ENCODE data around the gene TBC1D30.
A peak's percentile ranks its signal among the peaks of the same experiment; 100 is the strongest.
"Not testable (repeated sequence)": the region's sequence is repeated elsewhere in the genome, so short reads cannot be mapped to it uniquely, and the experiment has no call there.

The TBC1D30 gene

DNA sequence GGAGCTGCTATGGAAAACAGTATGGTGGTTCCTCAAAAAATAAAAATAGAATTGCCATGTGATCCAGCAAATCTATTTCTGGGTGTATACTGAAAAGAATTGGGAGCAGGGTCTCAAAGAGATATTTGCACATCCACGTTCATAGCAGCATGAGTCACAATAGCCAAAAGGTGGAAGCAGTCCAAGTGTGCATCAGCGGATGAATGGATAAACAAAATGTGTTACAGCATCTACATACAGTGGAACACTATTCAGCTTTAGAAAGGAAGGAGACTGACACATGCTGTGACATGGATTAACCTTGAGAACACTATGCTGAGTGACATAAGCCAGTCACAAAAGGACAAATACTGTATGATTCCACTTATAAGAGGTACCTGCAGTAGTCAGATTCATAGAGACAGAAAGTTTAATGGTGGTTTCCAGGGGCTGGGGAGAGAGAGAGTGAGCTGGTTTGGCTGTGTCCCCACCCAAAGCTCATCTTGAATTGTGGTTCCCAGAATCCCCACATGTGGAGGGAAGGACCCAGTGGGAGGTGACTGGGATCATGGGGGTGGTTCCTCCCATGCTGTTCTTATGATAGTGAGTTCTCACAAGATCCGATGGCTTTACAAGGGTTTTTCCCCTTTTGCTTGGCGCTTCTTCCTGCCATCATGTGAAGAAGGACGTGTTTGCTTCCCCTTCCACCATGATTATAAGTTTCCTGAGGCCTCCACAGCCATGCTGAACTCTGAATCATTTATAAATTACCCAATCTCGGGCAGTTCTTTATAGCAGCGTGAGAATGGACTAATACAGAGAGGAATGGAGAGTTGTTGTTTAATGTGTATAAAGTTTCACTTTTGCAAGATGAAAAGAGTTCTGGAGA lies 17.6 kb upstream of the TBC1D30 start:
- DNase-seq, result no peak

DNA sequence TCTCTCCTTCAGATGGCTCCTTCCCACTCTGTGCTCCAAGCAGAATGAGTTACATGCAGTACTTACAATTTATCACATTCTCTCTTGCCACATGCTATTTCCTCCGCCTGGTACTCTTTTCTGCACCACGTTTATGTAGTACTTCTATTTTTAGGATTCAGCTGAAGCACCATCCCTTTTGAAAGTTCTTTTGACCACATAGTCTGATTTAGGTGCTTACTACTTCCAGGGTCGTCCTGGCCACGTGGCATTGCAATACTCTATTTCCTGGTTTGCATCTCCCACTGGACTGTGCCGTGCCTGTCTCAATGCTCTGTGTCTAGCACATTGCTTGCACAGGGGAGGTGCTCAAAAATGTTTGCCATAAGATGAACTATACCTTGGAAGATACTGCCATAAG lies 16.3 kb upstream of the TBC1D30 start:
- DNase-seq, result no peak

DNA sequence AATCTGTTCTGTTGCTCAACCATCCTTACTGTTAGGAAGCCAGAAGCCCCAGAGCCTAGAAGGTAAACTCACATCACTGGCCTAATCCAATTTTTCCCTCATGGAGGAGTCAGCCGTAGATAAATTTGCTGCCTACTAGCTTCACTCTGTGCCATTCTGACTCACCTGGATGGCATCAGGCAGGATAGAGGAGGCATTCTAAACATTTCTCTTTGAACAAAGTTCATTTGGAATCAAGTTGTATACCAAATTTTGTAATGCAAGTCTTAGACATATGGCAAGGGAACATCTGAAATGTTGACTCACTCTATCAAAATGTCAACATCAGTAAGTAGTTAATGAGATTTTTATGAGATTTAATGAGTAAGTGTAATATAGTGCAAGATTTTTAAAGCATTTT lies 13.6 kb upstream of the TBC1D30 start:
- no peak for DNase-seq

DNA sequence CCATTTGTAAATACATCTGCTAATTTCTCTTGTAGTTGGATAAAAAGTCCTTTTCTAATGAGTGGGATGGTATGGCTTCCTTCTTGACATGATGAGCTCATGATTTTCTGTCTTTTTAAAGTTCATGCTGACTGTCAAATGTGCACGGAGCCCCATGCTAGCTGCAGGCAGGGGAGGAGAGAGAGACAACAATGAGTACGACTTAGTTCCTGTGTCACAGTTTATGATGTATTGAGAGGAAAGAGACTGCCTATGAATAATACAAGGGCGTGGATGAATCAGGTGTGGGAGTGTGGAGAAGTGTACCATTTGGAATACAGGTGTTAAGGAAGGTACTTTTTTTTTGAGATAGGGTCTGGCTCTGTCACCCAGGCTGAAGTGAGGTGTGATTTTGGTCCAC lies 10.7 kb upstream of the TBC1D30 start:
- DNase-seq, result no peak

DNA sequence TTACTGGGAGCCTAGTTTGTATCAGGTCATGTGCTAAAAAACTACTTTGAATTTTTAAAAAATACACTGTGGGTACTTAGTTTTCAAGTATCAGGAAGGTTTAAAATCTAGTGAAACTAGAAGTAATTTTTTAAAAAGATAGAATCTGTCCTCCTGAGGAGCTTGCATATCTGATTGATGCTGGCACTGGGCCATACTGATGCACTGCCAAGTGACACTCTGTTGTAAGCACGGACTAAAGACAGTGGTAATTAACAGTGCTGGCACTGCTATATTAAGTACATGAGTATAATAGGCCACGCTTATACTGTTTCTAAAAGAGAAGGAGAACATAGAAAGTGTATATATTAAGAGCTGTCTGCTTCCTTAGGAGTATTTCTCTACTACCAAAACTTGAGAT lies 10.0 kb upstream of the TBC1D30 start:
- no peak for DNase-seq

DNA sequence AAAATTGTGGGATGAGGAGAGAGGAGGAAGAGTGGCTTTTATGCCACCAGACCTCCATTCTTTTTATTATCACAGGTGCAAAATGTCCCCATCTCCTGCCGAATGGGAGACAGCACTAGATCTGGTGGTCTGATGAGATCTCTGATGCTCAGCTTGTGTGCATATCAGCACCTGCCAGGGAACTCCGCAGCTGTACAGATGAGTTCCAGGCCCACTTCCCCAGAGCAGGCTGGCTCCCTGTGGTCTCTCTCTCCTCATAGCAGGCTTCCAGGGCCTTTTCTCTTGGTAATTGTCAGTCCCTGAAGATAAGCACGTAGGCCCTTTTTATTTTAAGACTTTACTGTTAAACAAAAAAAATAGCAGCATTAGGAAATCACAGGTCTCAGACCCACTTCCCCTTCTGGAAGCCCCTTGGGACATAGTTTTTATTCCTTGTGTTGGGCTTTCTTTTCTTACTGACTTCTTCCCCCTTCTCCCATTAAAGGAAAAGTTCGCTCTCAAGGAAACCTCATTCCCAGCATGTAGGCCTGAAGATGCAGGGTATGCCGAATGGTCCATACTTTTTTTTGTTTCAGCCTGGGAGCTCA lies 4.5 kb upstream of the TBC1D30 start:
- no peak for DNase-seq

DNA sequence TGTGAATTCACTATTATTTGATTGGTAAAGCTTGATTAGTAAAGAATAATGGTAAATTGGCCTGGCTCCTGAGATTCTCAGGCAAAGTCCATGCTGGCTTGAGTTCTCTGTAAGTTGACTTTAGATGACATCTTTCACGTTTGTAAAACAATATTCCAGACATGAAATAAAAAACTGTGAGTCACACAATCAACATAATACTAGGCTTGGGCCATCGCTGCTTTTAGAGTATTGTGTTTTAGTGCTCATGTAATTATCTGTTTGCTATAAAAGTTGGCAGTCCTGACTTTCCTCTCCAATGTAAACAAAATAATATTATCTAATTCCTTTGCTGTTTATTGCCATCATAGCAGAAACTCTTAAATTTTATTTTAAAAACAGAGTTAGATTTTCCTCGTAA lies 3.9 kb upstream of the TBC1D30 start:
- DNase-seq, result no peak

DNA sequence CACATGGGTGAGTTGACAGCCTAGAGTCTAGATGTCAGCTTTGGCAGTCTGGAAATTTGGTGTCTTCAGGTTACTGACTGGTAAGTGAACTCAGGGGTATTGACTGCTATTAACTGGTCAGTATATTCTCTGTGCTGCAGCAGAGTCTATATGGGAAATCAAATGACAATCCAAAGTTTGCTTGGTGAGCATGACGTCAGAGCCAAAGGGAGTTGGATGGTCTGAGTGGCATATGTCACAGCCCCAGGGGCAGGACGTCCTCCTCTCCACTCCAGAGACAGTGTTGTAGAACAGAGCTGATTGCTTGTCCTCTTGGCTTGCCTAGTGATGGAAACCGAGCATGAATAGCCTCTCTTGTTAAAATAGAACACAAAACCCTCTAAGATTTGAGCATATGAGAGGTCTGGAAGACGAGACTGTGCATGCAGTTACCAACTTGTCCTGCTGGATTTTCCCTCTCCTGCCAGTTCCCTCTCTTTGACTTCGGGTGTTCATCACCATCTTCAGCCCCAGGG lies 3.3 kb upstream of the TBC1D30 start:
- DNase-seq, result no peak

DNA sequence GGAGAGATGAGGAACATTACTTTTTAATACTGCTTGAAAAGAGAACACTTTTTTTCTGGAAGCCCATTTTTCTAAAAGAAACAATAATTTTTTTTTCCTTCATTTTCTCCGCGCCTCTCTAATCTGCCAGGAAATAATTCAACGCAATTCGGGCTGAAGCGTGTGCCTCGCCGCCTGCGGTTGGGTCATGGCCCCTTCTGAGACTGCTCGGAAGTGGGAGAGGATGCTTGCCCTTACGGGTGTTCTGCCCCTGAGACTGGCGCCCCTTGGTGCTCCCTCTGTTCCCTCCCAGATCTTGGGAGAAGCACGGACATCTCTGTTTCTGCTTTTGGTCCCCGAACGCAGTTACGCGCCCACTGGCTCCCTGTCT lies 332 bp upstream of the TBC1D30 start:
- DNase-seq, result no peak

DNA sequence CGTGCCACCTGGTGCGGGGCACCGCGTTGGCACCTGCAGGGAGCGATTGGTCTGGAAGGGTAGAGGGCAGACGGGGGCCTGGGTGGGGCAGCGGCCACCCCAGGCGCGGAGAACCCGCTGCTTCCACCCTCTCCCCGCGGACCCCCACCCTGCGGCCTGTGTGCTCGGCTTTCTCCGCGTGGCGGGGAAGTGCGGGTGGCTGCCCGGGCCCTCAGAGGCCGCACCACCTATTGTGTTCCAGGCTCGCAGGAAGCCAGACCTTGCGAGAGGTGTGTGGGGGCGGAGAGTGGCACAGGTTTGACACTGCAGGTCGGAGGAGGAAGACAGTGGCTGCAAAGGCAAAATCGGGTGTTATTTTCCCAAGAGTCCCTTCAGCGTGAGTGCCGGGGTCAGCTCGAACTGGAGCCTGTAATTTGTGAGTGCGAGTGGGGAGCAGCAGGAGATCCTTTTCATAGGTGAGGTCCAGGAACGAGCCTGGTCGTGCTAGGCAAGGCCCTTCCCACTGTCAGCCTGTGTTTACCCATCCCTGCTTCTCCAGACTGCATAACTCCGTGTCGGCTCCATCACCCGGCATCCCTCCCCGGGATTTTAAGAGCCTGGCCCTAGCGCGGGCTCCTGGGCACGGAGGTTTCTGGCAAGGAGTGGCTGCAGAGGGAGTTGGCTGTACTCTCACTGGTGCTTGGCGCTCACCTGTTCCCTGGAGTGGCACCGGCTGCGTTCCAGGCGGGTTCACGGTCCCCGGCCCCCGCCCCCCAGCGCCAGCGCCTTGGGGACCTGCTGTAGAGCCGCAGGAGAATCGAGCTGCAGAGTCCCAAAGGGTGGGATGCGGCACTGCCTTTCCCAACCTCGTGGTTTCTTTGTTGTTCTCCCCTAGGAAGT lies 935 bp downstream of the TBC1D30 start:
- DNase-seq, result peak; percentile 30

DNA sequence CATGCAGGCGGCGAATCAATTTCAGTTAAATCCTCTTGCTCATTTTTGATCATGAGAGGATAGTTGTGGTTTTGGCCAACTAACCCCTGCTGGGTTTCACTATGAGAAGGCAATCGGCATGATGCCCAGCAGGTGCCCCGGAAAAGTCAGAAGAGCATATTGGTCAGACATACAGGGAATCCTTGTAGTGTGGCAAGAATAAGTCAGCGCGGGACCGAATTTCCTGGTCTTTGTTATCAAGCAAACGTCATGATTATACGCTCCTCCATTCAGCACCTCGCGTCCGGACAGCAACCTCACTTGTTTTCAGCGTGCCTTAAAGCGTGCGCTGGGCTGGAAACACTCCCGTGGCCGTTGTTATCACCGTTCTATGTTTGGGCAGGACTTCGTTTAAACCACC lies 1.8 kb downstream of the TBC1D30 start:
- peak; percentile 31 for DNase-seq

DNA sequence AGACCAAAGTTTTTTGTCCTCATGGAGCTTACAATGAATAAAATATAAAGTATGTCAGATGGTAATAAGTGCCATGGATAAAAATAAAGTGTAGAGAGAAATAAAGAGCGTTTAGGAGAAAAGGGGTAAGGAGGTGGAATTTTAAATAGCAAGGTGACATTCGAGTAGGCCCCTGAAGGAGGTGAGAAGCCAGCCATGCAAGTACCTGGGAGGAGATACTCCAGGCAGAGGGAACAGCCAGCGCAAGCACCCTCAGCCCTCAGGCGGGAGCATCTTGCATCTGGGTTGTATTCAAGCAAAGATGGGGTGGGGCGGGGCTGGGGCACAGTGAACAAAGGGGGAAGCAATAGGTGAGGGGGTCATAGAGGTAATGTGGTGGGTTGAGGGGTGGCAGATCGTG lies 4.3 kb downstream of the TBC1D30 start:
- no peak for DNase-seq

DNA sequence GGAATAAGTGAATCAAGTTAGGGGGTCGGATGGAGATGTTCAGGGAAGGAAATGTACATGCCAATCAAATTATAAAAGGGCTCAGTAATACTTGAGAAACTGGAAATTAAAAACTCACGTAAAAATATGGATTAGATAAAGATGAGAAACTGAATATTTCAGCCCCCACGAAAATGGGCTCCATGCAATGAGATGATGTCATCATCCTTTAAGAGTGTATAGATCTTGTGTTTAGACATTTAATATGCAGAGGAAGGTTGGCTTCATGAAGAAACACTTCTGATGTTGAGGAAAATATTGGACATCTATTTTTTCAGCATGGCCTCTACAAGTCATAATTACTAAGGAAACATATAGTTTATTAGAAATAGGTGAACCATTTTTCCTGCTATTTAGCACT lies 9.5 kb downstream of the TBC1D30 start:
- DNase-seq, result no peak

DNA sequence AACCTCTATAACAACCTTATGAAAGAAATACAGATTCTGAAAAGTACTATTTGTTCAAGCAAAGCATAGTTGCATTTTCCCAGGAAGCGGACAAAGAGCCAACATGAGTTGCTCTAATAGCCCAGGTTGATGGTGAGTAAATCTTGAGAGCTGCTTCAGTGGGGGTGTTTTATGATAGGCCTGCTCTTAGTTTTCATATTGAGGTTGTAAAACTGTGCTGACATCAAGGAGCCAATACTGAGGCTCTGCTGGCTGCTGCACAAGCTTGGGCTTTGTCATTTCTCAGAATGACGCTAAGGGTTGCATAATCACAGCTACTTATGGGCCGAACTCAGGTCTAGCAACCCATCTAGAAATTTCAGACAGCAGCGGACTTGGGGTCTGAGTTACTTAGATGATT lies 11.5 kb downstream of the TBC1D30 start:
- DNase-seq, result no peak

DNA sequence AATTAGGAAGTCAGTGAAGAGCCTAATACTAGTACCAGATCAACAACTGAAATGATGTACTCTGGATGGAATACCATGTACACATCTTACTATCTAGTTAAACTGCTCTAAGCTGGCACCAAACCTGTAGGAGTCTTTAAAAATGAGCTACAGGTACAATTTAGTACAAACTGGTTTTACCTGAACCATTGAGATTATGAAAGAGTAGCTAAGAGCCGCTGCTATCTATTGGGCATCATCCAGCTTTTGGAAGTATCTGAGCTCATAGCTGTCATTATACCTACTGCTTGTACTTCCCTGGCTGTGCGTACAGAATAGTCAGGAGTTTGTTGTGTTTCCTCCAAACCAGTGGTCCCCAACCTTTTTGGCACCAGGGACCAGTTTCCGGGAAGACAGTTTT lies 12.4 kb downstream of the TBC1D30 start:
- DNase-seq, result no peak

DNA sequence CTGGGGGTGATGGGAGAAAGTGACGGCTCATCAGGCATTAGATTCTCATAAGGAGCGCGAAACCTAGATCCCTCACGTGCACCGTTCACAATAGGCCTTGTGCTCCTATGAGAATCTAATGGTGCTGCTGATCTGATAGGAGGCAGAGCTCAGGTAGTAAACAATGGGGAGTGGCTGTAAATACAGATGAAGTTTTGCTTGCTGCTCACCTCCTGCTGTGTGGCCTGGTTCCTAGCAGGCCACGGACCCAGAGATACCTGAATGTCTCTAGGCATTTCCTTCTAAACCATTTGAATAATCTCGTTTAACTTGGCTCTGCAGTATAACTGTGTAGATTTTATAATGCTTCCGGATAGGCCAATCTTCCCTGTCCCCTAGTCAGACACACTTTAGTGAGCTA lies 13.0 kb downstream of the TBC1D30 start:
- no peak for DNase-seq

DNA sequence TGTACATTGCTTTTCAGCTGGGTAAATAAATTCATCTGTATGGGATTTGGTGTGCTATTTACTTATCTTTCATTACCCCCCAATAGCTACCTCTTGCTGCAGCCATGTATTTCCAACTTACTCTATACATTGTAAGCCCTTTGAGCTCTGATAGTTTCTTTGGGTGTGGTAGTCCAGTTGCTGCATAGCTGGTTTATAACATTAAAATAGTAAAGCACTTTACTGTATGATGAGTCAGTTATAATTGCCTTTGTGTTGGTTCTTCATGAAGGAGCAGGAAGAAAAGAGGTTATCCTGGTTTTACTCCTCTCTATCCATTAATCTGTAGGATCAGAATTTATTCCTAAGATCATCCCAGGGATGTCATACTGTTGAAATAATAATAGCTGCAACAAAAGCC lies 15.7 kb downstream of the TBC1D30 start:
- no peak for DNase-seq

DNA sequence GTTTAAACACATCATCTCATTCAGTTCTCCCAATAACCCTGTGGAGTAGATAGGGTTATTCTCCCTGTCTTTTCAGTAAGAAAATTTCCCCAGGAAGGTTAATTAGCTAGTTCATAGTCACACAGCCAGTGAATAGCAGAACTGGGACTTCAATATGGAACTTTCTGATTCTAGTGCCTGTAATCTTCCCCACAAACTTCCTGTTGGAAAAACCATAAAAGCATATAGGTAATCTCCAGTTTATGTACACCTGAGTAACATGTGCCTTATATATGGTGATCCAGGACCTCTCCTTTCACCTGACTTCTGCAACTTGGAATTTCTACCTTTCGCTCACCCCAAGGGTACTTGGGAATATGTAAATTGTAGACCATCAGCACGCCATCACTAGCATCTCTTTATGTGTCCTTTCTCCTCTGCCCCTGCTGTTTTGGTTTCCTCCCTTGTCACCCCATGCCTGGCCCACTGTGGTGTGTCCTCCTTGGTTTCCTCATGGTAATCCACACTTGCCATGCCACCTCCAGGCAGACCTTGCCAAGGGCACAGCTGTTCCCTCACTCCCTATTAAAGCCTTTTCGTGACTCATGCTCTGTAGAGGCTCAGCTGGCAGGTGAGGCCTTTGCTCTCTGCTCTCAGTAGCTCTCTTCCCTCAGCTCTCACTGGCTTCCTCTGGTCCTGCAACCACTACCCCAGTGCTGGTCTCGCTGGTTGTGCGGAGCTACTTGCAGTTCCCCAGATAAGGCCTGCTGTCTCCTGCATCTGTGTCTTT lies 16.7 kb downstream of the TBC1D30 start:
- no peak for DNase-seq

DNA sequence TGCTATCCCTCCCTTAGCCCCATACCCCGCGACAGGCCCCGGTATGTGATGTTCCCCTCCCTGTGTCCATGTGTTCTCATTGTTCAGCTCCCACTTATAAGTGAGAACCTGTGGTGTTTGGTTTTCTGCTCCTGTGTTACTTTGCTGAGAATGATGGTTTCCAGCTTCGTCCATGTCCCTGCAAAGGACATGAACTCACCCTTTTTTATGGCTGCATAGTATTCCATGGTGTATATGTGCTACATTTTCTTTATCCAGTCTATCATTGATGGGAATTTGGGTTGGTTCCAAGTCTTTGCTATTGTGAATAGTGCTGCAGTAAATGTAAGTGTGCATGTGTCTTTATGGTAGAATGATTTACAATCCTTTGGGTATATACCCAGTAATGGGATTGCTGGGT lies 24.0 kb downstream of the TBC1D30 start:
- not testable (repeated sequence) for DNase-seq

DNA sequence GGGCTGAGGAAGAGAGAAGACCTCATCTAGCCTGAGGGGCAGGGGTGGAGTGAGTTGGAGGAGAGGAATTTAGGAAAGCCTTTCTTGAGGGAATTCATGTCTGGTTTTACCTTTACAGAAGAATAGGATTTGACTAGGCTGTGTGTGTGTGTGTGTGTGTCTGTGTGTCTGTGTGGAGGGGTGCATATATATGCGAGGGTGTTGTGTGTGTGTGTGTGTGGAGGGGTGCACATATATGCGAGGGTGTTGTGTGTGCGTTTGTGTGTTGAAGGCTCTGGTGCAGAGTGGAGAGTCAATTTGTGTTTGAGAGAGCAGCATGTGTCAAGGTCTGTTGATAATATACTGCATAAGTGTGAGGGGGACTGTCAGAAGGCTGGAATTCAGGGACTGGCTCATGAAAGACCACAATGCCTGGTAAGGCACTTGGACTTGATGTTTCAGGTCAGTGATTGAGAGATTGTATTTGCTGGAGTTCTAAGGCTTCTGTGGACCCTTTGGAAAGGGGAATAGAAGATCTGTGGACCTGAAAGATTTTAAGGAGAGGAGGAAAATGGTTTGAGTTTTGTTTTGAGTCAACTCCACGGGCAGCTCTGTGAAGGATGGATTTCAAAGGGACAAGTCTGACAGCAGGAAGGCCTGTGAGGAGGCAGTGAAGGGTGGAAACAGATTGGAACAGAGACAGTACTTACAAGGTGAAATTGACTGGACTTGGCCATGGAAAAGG lies 34.6 kb downstream of the TBC1D30 start:
- no peak for DNase-seq

DNA sequence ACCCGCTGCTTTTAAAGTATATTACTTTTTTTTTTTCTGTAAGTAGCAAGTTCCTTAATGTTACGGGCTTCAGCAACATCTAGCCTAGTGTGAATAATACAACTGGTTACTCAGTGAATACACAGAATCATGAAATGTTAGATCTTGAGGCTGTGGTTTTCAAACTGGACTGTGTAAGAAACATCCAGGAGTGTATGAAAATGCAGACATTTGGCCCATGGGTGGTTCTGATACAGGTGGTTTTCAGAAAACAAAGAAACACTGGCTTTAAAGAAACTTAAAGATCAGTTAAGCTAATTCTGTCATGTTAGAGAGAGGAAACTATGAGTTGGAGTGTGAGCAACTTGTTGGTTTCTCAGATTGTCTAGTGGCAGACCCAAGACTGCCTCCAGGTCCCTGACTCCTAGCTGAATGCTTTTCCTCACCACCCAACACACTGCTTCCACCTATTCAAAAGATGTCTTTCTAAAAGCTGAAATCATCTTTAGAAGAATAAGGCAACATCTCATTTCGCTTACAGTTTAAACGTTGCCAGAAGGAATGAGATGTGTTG lies 36.1 kb downstream of the TBC1D30 start:
- DNase-seq, result no peak
